NCI-H526 treated with DMSO at 0.1 percent for 48 hours (cell line): ENCODE data around the gene C16orf86.

Experiments
- DNase-seq: peaks from one replicate; lab custom pipeline; 2025; lab: John Stamatoyannopoulos, UW

C16orf86 gene

DNA sequence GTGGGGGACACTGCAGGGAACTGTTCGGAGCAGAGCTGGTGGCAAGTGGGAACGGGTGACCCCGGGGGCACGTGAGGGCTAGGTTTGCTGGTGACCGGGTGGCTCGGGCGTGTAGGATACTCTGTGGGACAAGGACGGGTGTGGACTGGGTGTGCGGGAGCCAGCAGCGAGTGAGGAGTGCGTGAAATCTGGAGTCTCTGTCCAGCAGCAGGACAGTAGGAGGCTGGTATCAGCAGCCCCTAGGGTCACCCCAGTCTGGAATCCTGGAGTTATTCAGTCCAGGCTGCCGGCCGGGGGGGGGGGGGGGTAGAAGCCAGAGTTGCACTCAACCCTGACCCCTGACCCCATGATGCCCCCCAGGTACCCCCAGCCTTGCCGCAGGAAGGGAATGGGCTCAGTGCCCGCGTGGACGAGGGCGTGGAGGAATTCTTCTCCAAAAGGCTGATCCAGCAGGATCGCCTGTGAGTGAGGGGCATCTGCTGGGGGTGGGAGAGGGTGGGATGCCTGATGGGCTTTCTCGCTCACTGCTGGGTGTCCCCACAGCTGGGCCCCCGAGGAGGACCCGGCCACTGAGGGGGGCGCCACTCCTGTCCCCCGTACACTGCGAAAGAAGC, 12.7 kb upstream of the C16orf86 start:
- DNase-seq, result no peak

DNA sequence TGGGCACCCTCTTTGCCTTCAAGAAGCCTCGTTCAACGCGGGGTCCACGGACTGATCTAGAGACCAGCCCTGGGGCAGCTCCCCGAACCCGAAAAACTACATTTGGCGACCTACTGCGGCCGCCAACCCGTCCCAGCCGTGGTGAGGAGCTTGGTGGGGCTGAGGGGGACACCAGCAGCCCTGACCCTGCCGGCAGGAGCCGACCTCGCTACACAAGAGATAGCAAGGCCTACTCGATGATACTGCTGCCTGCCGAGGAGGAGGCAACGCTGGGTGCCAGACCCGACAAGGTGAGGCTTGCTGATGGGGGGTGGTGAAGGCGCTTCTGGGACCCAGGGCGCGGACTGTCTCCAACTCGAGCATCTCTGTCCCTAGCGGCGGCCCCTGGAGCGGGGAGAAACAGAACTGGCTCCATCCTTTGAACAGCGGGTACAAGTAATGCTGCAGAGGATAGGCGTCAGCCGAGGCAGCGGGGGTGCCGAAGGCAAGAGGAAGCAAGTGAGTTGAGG, 12.2 kb upstream of the C16orf86 start:
- no peak for DNase-seq

- DNase-seq, result no peak
These were observed 11.3 kb upstream of the C16orf86 start for GRCh38 chr16:67655363-67655762.

GRCh38 chr16:67656344-67657016, 10.1 kb upstream of the C16orf86 start:
- DNase-seq, result no peak

- DNase-seq, result no peak
These were observed 9.5 kb upstream of the C16orf86 start for GRCh38 chr16:67657017-67657608.

GRCh38 chr16:67657751-67658518, 8.7 kb upstream of the C16orf86 start:
- DNase-seq, result no peak

DNA sequence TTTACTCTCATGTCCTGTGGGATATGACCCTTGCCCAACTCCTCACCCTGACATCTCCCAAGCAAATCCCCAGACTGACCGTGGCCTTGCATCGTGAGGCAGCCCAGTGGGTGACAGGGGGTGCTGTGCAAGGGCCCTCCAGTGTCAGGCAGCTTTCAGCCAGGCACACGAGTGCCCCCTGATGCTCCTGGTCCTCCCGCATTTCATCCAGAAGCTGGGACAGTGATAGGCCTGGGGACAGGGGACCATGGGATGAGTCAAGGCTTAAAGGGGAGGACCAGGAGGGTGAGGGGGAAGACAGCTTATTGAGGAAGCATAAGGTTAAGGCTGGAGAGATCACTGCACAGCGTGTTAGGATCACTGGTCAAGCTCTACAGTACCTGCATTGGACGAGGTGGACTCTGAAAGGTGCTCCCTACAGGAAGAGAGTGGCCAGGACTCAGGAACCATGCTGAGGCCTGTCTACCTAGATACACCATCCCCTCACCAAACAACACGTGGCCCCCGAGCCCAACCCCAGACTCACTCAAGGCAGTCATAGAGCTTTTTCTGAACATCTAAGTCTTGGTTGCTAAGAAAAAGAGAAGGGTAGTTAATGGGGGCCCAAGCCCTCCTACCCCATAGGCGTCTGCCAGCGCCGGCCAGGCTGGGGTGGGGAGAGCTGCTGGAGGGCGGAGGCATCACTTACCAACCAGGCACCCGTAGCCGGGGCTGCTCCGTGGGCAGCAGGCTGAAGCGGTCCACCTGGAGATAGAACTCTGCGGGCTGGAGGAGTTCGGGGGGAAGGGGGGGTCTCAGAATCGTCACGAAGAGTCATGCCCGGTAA, 7.6 kb upstream of the C16orf86 start:
- no peak for DNase-seq

- peak; percentile 54 for DNase-seq
These were observed 6.7 kb upstream of the C16orf86 start, which contains the start of gene ACD for GRCh38 chr16:67659675-67660563. Gene ACD (minus strand): TSS chr16:67660260. CDS start chr16:67660220, 40 bp downstream.

DNA sequence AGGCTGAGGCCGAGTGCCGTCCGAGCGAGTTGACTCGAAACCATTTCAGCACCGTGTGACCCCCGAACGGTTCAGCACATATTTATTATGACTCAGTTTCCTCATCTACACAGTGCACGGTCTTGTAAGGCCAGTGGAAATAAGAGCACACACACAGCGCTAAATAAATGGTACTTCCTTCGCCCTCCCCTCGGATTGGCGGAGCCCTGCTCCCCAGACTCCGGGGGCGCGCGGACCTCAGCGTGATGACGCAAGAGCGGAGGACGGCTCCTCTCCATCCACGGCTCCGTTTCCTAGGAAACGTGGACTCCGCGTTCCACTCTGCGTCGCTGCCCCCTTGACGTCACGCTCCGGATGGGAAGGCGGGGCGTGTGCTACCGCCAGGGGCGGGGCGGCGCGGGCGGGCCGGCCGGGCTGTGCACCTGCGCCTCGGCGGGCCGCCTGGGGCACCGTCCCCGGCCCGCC, 6.0 kb upstream of the C16orf86 start, which contains the start of gene PARD6A:
Gene PARD6A, plus strand, starts transcription at position 397 of the 465 bp plus-strand sequence. CDS start 79 bp downstream, outside the sequence.
- DNase-seq, result peak; percentile 80

DNA sequence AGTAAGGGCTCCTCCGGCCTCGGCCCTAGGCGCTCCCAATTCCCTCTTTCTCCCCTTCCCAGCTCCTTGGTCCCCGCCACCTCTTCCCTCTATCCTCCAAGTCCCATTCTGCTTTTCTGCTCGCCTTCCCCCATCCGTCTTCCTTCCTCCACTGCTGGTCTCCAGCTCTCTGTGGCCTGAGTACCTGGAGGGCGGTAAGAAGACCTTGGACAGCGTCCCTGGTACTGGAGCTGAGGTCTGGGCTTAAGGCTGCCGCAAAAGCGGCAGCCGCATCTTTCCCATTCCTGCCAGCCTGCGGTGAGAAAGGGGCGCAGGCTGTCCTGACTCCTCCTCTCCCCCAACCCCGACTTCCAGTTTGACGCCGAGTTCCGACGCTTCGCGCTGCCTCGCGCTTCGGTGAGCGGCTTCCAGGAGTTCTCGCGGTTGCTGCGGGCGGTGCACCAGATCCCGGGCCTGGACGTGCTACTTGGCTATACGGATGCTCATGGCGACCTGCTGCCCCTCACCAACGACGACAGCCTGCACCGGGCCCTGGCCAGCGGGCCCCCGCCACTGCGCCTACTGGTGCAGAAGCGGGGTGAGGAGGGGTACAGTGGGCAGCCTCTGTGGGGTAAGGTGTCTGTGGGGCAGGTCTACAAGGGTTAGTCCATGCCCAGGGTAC, 5.4 kb upstream of the C16orf86 start:
- no peak for DNase-seq

DNA sequence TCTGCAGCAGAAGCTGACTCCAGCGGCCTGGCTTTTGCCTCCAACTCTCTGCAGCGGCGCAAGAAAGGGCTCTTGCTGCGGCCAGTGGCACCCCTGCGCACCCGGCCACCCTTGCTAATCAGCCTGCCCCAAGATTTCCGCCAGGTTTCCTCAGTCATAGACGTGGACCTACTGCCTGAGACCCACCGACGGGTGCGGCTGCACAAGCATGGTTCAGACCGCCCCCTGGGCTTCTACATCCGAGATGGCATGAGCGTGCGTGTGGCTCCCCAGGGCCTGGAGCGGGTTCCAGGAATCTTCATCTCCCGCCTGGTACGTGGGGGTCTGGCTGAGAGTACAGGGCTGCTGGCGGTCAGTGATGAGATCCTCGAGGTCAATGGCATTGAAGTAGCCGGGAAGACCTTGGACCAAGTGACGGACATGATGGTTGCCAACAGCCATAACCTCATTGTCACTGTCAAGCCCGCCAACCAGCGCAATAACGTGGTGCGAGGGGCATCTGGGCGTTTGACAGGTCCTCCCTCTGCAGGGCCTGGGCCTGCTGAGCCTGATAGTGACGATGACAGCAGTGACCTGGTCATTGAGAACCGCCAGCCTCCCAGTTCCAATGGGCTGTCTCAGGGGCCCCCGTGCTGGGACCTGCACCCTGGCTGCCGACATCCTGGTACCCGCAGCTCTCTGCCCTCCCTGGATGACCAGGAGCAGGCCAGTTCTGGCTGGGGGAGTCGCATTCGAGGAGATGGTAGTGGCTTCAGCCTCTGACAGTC, 4.5 kb upstream of the C16orf86 start:
- no peak for DNase-seq

DNA sequence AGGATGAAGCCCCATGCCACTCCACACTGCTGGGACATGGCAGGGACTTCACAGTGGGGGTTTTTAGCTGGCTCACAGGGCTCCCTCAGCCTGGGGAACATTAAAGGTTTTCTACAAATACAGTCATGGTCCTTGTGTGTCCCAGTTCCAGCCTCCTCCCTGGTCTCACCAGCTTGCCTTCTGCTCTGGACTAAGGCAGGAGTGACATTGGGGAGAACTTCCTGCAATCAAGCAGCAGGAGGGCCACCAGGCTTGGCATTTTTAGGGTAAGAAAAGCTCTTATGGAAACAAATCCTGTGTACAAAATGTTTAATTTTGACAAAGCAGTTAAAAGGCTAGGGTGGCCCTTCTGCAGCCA, 4.0 kb upstream of the C16orf86 start:
- no peak for DNase-seq

- no peak for DNase-seq
These were observed 3.3 kb upstream of the C16orf86 start for GRCh38 chr16:67663151-67663876.

DNA sequence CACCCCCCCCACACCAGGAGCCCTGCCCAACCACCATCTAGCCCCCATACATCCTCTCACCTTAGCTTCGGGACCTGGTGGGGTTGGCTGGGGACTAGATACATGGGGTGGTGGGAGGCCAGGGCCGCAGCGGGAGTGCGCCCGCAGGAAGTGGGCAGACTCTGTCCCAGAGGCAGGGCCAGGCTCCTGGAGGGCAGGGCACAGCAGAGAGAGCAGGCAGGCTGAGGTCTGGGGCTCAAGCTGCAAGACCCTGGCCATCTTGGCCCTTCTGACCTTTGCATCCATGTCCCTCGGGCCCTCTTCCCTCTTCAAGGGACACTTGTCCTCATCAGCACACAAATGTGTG, 2.8 kb upstream of the C16orf86 start:
- DNase-seq, result no peak

GRCh38 chr16:67664258-67664657, 2.4 kb upstream of the C16orf86 start:
- no peak for DNase-seq

GRCh38 chr16:67664871-67665270, 1.7 kb upstream of the C16orf86 start:
- DNase-seq, result no peak

DNA sequence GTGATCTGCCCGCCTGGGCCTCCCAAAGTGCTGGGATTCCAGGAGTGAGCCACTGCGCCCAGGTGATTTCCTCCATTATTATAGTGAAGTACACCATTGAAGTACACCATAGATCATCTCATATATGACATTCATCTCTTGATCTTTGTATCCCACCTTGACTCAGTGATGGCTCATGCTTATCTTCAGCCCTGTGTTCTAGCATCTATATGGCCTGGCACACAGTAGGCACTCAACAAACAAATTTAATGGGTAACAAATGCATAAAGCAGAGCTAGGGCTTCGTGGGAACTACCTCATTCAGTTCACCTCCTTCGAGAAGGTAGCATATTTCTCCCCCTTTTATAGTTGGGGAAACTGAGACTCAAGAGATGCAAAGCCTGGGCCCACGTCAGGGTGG, 1.0 kb upstream of the C16orf86 start:
- DNase-seq, result no peak

DNA sequence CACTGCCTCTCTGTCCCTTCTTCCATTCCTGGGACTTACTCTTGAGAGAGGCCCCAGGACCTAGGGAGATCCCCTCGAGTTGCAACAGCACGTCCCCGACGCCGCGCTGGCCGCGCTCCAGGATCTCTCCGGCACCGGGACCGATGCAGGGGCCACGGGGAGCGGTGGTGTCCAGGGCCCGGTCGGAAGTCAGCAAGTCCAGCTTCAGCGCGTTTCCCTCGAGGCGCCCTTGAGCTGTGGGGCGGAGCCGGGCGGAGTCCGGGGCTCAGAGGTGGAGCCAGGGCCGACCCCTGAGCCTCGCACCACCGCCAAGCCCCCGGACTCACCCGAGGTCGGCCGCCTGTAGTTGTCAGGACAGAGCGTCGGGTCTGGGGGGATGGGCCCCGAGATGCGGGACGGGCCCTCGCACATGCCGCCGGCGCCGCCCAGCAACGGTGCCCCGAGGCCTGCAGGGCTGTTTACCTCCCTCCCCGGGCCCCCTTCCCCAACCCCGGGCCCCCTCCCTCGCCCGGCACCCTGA, 522 bp upstream of the C16orf86 start:
- no peak for DNase-seq
